Tibial artery (tissue), 4 donors: ENCODE results near the gene DIMT1.

Source experiments
- DNase-seq, 2 donors: peaks; one replicate each; pipeline ENCODE4 v3.0.0-alpha.2; 2019
- H3K27ac ChIP-seq, 2 donors: fragments of 200-600 bp; sonication (generic) in 1 of 2; 1 replicate in 1 of 2; 2 replicates in 1 of 2; pipeline ENCODE4 v1.5.1; 2018 to 2019; ENCODE audit warnings: mild to moderate bottlenecking in 1 of 2
- H3K27me3 ChIP-seq, 2 donors: fragments of 200-600 bp; sonication (generic) in 1 of 2; one replicate each; pipeline versions ENCODE4 v1.5.1 to v1.6.0; 2016 to 2019
- H3K36me3 ChIP-seq, 3 donors: fragments of 200-600 bp; sonication (generic) in 2 of 3; one replicate each; pipeline ENCODE4 v1.5.1; 2016 to 2019; ENCODE audit warnings: mild to moderate bottlenecking in 2 of 3
- H3K4me1 ChIP-seq, 4 donors: fragments of 200-600 bp; sonication (generic) in 2 of 4; 1 replicate in 3 of 4; 2 replicates in 1 of 4; pipeline ENCODE4 v1.5.1; 2016 to 2019
- H3K4me3 ChIP-seq, 2 donors: fragments of 200-600 bp; sonication (generic) in 1 of 2; 1 replicate in 1 of 2; 2 replicates in 1 of 2; pipeline ENCODE4 v1.5.1; 2018 to 2019; ENCODE audit warnings: mild to moderate bottlenecking in 2 of 2
- H3K9me3 ChIP-seq, 3 donors: fragments of 200-600 bp; sonication (generic) in 1 of 3; one replicate each; pipeline ENCODE4 v1.5.1; 2016 to 2019
- intact Hi-C: fragments of 100-400 bp; cut with DNase I; formaldehyde crosslinking; loops from one replicate; pipeline ENCODE4 v1.15.0; 2023; ENCODE audit warnings: low total_unique reads
- TF ChIP-seq, protein P1 (sequence below), 2 experiments: fragments of 200-600 bp in 1 of 2; fragments of 450-650 bp in 1 of 2; IDR thresholded peaks; one replicate each; pipeline ENCODE4 v1.5.1; 2017 to 2019; ENCODE audit warnings: antibody characterized with exemption in 2 of 2, mild to moderate bottlenecking in 1 of 2, moderate library complexity in 1 of 2

The DIMT1 gene

DNA sequence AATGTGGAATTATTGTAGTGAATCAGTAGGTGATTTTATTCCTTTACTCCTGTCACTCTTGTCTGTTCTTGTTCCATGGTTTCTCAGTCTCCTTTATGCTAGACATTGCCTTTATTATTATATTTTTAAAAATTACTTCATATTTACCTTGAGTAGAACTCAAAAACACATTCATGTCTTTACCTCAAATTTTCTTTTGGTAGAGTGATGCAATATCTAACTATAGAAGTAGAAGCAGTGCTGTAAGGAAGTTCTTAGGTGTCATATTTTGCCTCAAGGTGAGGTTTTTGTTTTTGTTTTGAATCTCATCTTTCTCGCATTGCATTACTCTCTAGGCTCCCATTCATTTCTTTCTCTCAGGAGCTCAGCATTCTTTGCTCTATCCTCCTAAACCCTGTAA lies 21.1 kb upstream of the DIMT1 start:
- TF ChIP-seq, protein P1, sequence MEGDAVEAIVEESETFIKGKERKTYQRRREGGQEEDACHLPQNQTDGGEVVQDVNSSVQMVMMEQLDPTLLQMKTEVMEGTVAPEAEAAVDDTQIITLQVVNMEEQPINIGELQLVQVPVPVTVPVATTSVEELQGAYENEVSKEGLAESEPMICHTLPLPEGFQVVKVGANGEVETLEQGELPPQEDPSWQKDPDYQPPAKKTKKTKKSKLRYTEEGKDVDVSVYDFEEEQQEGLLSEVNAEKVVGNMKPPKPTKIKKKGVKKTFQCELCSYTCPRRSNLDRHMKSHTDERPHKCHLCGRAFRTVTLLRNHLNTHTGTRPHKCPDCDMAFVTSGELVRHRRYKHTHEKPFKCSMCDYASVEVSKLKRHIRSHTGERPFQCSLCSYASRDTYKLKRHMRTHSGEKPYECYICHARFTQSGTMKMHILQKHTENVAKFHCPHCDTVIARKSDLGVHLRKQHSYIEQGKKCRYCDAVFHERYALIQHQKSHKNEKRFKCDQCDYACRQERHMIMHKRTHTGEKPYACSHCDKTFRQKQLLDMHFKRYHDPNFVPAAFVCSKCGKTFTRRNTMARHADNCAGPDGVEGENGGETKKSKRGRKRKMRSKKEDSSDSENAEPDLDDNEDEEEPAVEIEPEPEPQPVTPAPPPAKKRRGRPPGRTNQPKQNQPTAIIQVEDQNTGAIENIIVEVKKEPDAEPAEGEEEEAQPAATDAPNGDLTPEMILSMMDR (IDR thresholded peaks at IDR 0.05) = no peak
- no peak for DNase-seq
- intact Hi-C loops = no loop called here
- Histone ChIP-seq H3K27me3 (no peaks in the 10 kb centered on the region), H3K4me3 (no peak overlapping the region), H3K36me3 (no peaks in the 10 kb centered on the region), H3K9me3 (no peaks in the 10 kb centered on the region), H3K4me1 (peaks cover 0 to 3% (median 0%) of the 10 kb centered on the region in 4 donors), H3K27ac (no peak overlapping the region)

DNA sequence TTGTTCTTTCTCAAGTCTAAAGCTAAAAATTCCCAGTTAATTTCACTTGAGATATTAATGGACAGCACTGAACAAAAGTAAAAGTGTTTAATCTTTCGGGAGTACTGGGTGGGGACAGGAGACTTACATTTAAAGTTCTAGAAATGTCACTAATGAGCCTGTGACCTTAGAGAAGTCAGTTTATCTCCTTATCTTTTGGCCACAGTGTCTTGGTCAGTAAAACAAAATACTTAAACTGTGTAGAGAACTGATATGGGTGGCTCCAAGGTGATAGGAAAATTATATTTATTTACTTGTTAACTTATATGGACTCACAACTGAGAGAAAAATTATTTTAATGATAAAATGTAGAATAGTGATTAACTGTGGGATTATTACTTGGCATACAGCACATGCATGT lies 17.7 kb upstream of the DIMT1 start:
- no peak overlapping the region for H3K4me3 ChIP-seq
- no peaks in the 10 kb centered on the region for H3K27me3 ChIP-seq
- TF ChIP-seq, protein P1 (IDR thresholded peaks at IDR 0.05) = no peak
- no peaks in the 10 kb centered on the region for H3K36me3 ChIP-seq
- H3K27ac ChIP-seq = no peak overlapping the region
- intact Hi-C loops = no loop called here
- peaks cover 0 to 3% (median 0%) of the 10 kb centered on the region in 4 donors for H3K4me1 ChIP-seq
- DNase-seq = no peak
- no peaks in the 10 kb centered on the region for H3K9me3 ChIP-seq

- Histone ChIP-seq H3K27me3 (no peaks in the 10 kb centered on the region), H3K9me3 (no peaks in the 10 kb centered on the region), H3K27ac (no peak overlapping the region), H3K36me3 (no peaks in the 10 kb centered on the region), H3K4me1 (peaks cover 0 to 3% (median 0%) of the 10 kb centered on the region in 4 donors), H3K4me3 (no peak overlapping the region)
- TF ChIP-seq, protein P1 (IDR thresholded peaks at IDR 0.05) = no peak
- DNase-seq = no peak
- intact Hi-C loops = no loop called here
Observed at GRCh38 chr5:62419609-62420008, 15.9 kb upstream of the DIMT1 start.

- intact Hi-C loops = no loop called here
Observed at GRCh38 chr5:62418462-62419076, 14.9 kb upstream of the DIMT1 start.

DNA sequence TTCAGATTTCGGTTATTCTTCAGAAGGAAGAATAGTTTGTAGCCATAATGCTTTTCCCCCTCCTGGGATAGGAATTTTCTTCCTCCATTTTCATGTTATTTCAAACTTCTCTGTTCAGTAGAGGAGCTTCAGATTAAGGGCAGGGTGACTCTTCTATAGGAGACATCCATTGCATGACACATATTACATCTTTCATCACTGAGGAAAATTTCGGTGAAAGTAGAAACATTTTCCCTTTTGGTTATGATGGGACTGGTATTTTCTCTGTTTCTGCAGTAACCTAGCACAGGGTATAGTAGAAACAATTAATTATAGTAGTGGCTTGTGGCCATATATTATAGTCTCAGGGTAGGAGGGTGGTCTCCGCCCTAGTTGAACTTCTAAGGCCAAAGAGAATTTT lies 10.0 kb upstream of the DIMT1 start:
- intact Hi-C loops = no loop called here

More at GRCh38 chr5:62418462-62419076, 14.9 kb upstream of the DIMT1 start:
- no peak for DNase-seq
- Histone ChIP-seq H3K4me1 (peaks cover 0 to 9% (median 6%) of the 10 kb centered on the region in 4 donors), H3K27ac (no peak overlapping the region), H3K4me3 (no peak overlapping the region), H3K36me3 (no peaks in the 10 kb centered on the region), H3K9me3 (no peaks in the 10 kb centered on the region), H3K27me3 (no peaks in the 10 kb centered on the region)
- TF ChIP-seq, protein P1 (IDR thresholded peaks at IDR 0.05) = no peak

More for the DNA sequence above, 10.0 kb upstream of the DIMT1 start:
- H3K4me1 ChIP-seq = peaks cover 0 to 19% (median 16%) of the 10 kb centered on the region in 4 donors
- H3K4me3 ChIP-seq = peak overlapping the region; percentile 81 to 98
- no peaks in the 10 kb centered on the region for H3K9me3 ChIP-seq
- no peak for DNase-seq
- TF ChIP-seq, protein P1 (IDR thresholded peaks at IDR 0.05) = no peak
- no peak overlapping the region for H3K27ac ChIP-seq
- no peaks in the 10 kb centered on the region for H3K36me3 ChIP-seq
- no peaks in the 10 kb centered on the region for H3K27me3 ChIP-seq
